ENCODE results near the gene ARHGEF17. TPM values are rescaled to one million over a fixed set of nuclear protein-coding genes. Genes with fewer than 3 reads are reported as not detected.

Gene ARHGEF17
- total RNA-seq, 1 experiment from 2014 or later, result 24.0 TPM

- intact Hi-C loops (cut with micrococcal nuclease; ENCODE audit: unreplicated experiment), result no loop called here
- TF ChIP-seq CTCF (conservative IDR thresholded peaks at IDR 0.05; ENCODE audit: low read depth, low read length) (no peak), EZH2 (IDR thresholded peaks at IDR 0.05; ENCODE audit: borderline replicate concordance, low read depth, low read length, poor library complexity, severe bottlenecking) (no peak)
- Histone ChIP-seq H3K9me3 (ENCODE audit: low read depth, low read length, poor library complexity, severe bottlenecking) (no peaks in the 10 kb centered on the region), H3K4me1 (ENCODE audit: insufficient read depth, low read length, poor library complexity, severe bottlenecking) (no peaks in the 10 kb centered on the region), H3K36me3 (ENCODE audit: insufficient read depth, low read length, poor library complexity, severe bottlenecking) (no peaks in the 10 kb centered on the region), H3K27me3 (replicated peaks; ENCODE audit: insufficient read depth, low read depth, low read length, poor library complexity) (peaks cover 20% of the 10 kb centered on the region), H3K4me3 (ENCODE audit: low read depth, low read length, poor library complexity, severe bottlenecking) (no peak overlapping the region), H3K27ac (ENCODE audit: low read depth, low read length, poor library complexity, severe bottlenecking) (no peak overlapping the region)
- no peak for DNase-seq (ENCODE audit: low spot score)
- ChIA-PET CTCF (no interaction called here), POLR2A (ENCODE audit: low non-redundant PET) (no interaction called here)
- BruUV-seq (replicated peaks), result no TSS peak
Measured at GRCh38 chr11:73262851-73263495, 45.1 kb upstream of the ARHGEF17 start.

GRCh38 chr11:73263640-73264039, 44.4 kb upstream of the ARHGEF17 start:
- intact Hi-C loops (cut with micrococcal nuclease; ENCODE audit: unreplicated experiment), result no loop called here
- ChIA-PET POLR2A (ENCODE audit: low non-redundant PET) (no interaction called here), CTCF (no interaction called here)
- no TSS peak for BruUV-seq (replicated peaks)
- no peak overlapping the region for H3K4me3 ChIP-seq (ENCODE audit: low read depth, low read length, poor library complexity, severe bottlenecking)
- TF ChIP-seq CTCF (conservative IDR thresholded peaks at IDR 0.05; ENCODE audit: low read depth, low read length) (no peak), EZH2 (IDR thresholded peaks at IDR 0.05; ENCODE audit: borderline replicate concordance, low read depth, low read length, poor library complexity, severe bottlenecking) (no peak)
- H3K27me3 ChIP-seq (replicated peaks; ENCODE audit: insufficient read depth, low read depth, low read length, poor library complexity), result peaks cover 20% of the 10 kb centered on the region
- no peak for DNase-seq (ENCODE audit: low spot score)
- no peaks in the 10 kb centered on the region for H3K36me3 ChIP-seq (ENCODE audit: insufficient read depth, low read length, poor library complexity, severe bottlenecking)
- H3K9me3 ChIP-seq (ENCODE audit: low read depth, low read length, poor library complexity, severe bottlenecking), result no peaks in the 10 kb centered on the region
- H3K27ac ChIP-seq (ENCODE audit: low read depth, low read length, poor library complexity, severe bottlenecking), result no peak overlapping the region
- no peaks in the 10 kb centered on the region for H3K4me1 ChIP-seq (ENCODE audit: insufficient read depth, low read length, poor library complexity, severe bottlenecking)

- no peak for TF ChIP-seq EZH2 (IDR thresholded peaks at IDR 0.05; ENCODE audit: borderline replicate concordance, low read depth, low read length, poor library complexity, severe bottlenecking)
- TF ChIP-seq CTCF (conservative IDR thresholded peaks at IDR 0.05; ENCODE audit: low read depth, low read length), result no peak
- no peak overlapping the region for H3K27ac ChIP-seq (ENCODE audit: low read depth, low read length, poor library complexity, severe bottlenecking)
- DNase-seq (ENCODE audit: low spot score), result no peak
- no peaks in the 10 kb centered on the region for H3K9me3 ChIP-seq (ENCODE audit: low read depth, low read length, poor library complexity, severe bottlenecking)
- H3K27me3 ChIP-seq (replicated peaks; ENCODE audit: insufficient read depth, low read depth, low read length, poor library complexity), result peaks cover 20% of the 10 kb centered on the region
- intact Hi-C loops (cut with micrococcal nuclease; ENCODE audit: unreplicated experiment), result no loop called here
- no peaks in the 10 kb centered on the region for H3K36me3 ChIP-seq (ENCODE audit: insufficient read depth, low read length, poor library complexity, severe bottlenecking)
- H3K4me3 ChIP-seq (ENCODE audit: low read depth, low read length, poor library complexity, severe bottlenecking), result no peak overlapping the region
- H3K4me1 ChIP-seq (ENCODE audit: insufficient read depth, low read length, poor library complexity, severe bottlenecking), result no peaks in the 10 kb centered on the region
- ChIA-PET POLR2A (ENCODE audit: low non-redundant PET) (no interaction called here), CTCF (interaction anchor here (0.7 kb wide), 1 partner anchor 123 kb away, joined by 3 read pairs; no protein-coding TSS in a partner anchor)
- no TSS peak for BruUV-seq (replicated peaks)
Measured at GRCh38 chr11:73265278-73265810, 42.7 kb upstream of the ARHGEF17 start.

All from A673 (cell line).